BJ (cell line): Measurements from ENCODE around the gene GADD45G. TPM values are rescaled to one million over a fixed set of nuclear protein-coding genes. Genes with fewer than 3 reads are reported as not detected.

Source experiments
- CTCF ChIA-PET: fragments of 350-600 bp; formaldehyde crosslinking; extraction: SDS; loops from one replicate; lab custom pipeline; 2021; ENCODE audit warnings: antibody characterized with exemption, inconsistent platforms; lab: Yijun Ruan, JAX
- POLR2A ChIA-PET: fragments of 300-600 bp; sonication (Branson Sonifier 250); formaldehyde crosslinking; extraction: SDS; loops from one replicate; lab custom pipeline; 2021; ENCODE audit warnings: antibody characterized with exemption; lab: Charles Lee
- DNase-seq: peaks from one replicate; pipeline ENCODE4 v3.0.0-alpha.2; 2011; ENCODE audit warnings: low read depth
- H3K27me3 ChIP-seq: 2 replicates; pipeline ENCODE4 v1.6.0; 2011; ENCODE audit warnings: low read length; ENCODE audit not compliant: control insufficient read depth, insufficient read depth
- H3K36me3 ChIP-seq: 2 replicates; pipeline ENCODE4 v1.5.1; 2011; ENCODE audit warnings: low read length; ENCODE audit not compliant: control insufficient read depth, insufficient read depth
- H3K4me3 ChIP-seq: 2 replicates; pipeline ENCODE4 v1.5.1; 2011; ENCODE audit warnings: low read depth, mild to moderate bottlenecking, control low read depth, low read length
- CTCF ChIP-seq: IDR thresholded peaks from 2 replicates; pipeline ENCODE4 v1.5.1; 2011; ENCODE audit warnings: low read depth, mild to moderate bottlenecking, control low read depth, inconsistent platforms, low read length, moderate library complexity; ENCODE audit not compliant: insufficient read depth
- polyA plus RNA-seq: library from polyadenylated mRNA; depleted of rRNA; stranded (reverse); fragments of >200 nt; gene quantifications from 2 replicates; pipeline ENCODE4 v1.2.3, GENCODE V29; 2011

The GADD45G gene
- polyA plus RNA-seq, 1 experiment = 0.07 TPM

DNA sequence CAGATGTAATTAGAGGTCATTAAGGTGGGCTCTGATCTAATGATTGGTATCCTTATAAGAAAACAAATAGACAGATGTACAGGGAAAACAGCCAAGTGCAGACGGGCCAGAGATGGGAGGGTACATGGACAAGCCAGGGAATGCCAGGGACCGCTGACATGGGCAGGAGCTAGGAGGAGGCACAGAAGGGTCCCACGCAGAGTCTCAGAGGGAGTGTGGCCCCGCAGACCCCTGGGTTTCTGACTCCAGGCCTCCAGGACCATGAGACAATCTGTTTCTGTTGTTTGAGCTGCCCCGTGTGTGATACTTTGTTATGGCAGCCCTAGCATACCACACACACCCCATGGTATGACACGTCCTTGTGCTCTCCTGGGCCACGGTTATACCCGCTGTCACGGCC, 29.1 kb downstream of the GADD45G start:
- CTCF ChIA-PET = interaction anchor here (1.9 kb wide), 1 partner anchor 10 kb away, joined by 5 read pairs; no protein-coding TSS in a partner anchor

GRCh38 chr9:89634995-89635742, 30.4 kb downstream of the GADD45G start:
- POLR2A ChIA-PET = no interaction called here
- TF ChIP-seq CTCF = no peak
- Histone ChIP-seq H3K27me3 (no peaks in the 10 kb centered on the region), H3K4me3 (no peak overlapping the region), H3K36me3 (no peaks in the 10 kb centered on the region)
- DNase-seq = peak; percentile 13
- CTCF ChIA-PET = no interaction called here

More for the DNA sequence above, 29.1 kb downstream of the GADD45G start:
- DNase-seq = no peak
- POLR2A ChIA-PET = interaction anchor here (0.7 kb wide), 1 partner anchor 15 kb away, joined by 3 read pairs; no protein-coding TSS in a partner anchor
- no peaks in the 10 kb centered on the region for H3K27me3 ChIP-seq
- no peaks in the 10 kb centered on the region for H3K36me3 ChIP-seq
- H3K4me3 ChIP-seq = no peak overlapping the region
- TF ChIP-seq CTCF = no peak

GRCh38 chr9:89635816-89636215, 31.0 kb downstream of the GADD45G start:
- POLR2A ChIA-PET = no interaction called here
- Histone ChIP-seq H3K36me3 (no peaks in the 10 kb centered on the region), H3K4me3 (no peak overlapping the region), H3K27me3 (no peaks in the 10 kb centered on the region)
- CTCF ChIA-PET = no interaction called here
- TF ChIP-seq CTCF = no peak
- DNase-seq = no peak

GRCh38 chr9:89637787-89638186, 33.0 kb downstream of the GADD45G start:
- no peak overlapping the region for H3K4me3 ChIP-seq
- ChIA-PET POLR2A (no interaction called here), CTCF (interaction anchor here (1.2 kb wide), 1 partner anchor 10 kb away, joined by 4 read pairs; no protein-coding TSS in a partner anchor)
- no peaks in the 10 kb centered on the region for H3K36me3 ChIP-seq
- no peaks in the 10 kb centered on the region for H3K27me3 ChIP-seq
- no peak for DNase-seq
- no peak for TF ChIP-seq CTCF

GRCh38 chr9:89638359-89638758, 33.5 kb downstream of the GADD45G start:
- CTCF ChIA-PET = interaction anchor here (1.2 kb wide), 1 partner anchor 11 kb away, joined by 4 read pairs; no protein-coding TSS in a partner anchor
- TF ChIP-seq CTCF = no peak
- POLR2A ChIA-PET = no interaction called here
- Histone ChIP-seq H3K27me3 (no peaks in the 10 kb centered on the region), H3K4me3 (no peak overlapping the region), H3K36me3 (no peaks in the 10 kb centered on the region)
- no peak for DNase-seq
